Stimulated activated CD4-positive, alpha-beta T cell treated with anti-CD3 and anti-CD28 coated beads, TNF-alpha, amount 100 ng/mL, for 24 hours (primary cell): Measurements from ENCODE around the gene AHRR.
"Not testable (repeated sequence)": the region's sequence is repeated elsewhere in the genome, so short reads cannot be mapped to it uniquely, and the experiment has no call there.

ENCODE experiments used
- DNase-seq, 3 experiments: peaks; one replicate each; pipeline ENCODE4 v3.0.0-alpha.2; 2020; ENCODE audit warnings: low read depth in 3 of 3

AHRR gene

GRCh38 chr5:377326-377981, 55.9 kb downstream of the AHRR start:
- DNase-seq = no peak

DNA sequence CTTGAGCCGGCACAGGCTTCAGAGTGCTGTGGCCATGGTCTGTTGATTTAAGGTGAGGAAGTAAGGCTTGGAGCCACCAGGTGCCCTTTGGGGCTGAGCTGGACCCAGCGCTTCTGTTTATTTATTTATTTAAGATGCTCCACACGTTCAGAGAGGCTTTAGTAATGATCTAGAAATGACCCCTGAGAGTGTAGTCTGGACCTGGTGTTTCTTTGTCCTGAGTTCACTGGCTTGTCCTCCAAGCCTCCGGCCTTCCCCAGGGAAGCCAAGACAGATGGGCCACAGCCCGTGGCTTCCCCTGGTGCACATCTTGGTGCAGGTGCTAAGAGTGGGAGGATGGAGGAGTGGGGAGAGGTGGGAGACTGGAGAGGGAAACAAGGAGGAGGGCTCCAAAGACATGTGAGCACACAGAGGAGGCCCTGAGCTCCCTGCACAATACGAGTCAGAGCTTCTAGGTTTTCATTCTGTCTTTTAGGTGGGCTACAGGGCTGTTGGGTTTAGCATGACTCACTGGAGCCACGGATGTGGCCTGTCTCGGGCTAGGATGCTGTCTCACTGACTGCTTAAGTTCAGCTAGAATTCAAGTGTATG, 56.9 kb downstream of the AHRR start:
- peak in 1 of 3 experiments; percentile 51 for DNase-seq

- DNase-seq = no peak
Observed at GRCh38 chr5:378976-379742, 57.6 kb downstream of the AHRR start.

DNA sequence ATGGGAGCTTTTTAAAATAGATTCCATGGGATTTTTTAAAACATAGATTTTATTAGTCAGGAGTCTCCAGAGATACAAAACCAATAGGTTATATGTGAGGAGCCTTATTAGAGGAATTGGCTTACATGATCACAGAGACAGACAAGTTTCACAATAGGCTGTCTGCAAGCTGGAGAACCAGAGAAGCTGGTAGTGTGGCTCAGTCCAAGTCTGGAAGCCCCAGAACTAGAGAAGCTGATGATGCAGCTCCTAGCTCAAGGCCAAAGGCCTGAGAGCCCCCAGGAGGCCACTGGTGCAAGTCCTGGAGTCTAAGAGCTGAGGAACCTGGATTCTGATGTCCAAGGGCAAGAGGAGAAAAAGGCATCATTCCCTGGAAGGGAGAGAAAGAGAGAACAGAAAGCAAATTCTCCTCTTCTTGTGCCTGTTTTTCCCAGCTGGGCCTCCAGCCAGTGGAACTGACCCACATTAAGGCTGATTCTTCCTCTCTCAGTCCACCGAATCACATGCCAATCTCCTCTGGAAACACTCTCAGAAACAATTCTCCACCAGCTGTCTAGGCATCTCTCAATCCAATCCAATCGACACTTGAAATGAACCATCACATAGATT, 59.3 kb downstream of the AHRR start:
- DNase-seq = no peak

GRCh38 chr5:383066-383465, 61.6 kb downstream of the AHRR start:
- no peak for DNase-seq

GRCh38 chr5:383621-384020, 62.1 kb downstream of the AHRR start:
- no peak for DNase-seq

GRCh38 chr5:384576-384975, 63.1 kb downstream of the AHRR start:
- not testable (repeated sequence) for DNase-seq

DNA sequence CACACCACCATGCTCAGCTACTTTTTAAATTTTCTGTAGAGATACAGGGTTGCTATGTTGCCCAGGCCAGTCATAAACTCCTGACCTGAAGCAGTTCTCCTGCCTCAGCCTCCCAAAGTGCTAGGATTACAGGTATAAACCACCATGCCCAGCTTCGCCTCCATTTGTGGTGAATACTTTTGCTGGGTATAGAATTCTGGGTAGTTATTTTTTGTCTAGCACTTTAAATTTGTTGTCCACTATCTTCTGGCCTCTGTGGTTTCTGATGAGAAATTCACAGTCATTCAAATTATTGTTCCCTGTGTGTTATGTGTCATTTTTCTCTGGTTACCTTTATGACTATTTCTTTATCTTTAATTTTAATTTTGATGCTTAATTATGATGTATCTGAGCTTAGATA, 63.8 kb downstream of the AHRR start:
- no peak for DNase-seq

DNA sequence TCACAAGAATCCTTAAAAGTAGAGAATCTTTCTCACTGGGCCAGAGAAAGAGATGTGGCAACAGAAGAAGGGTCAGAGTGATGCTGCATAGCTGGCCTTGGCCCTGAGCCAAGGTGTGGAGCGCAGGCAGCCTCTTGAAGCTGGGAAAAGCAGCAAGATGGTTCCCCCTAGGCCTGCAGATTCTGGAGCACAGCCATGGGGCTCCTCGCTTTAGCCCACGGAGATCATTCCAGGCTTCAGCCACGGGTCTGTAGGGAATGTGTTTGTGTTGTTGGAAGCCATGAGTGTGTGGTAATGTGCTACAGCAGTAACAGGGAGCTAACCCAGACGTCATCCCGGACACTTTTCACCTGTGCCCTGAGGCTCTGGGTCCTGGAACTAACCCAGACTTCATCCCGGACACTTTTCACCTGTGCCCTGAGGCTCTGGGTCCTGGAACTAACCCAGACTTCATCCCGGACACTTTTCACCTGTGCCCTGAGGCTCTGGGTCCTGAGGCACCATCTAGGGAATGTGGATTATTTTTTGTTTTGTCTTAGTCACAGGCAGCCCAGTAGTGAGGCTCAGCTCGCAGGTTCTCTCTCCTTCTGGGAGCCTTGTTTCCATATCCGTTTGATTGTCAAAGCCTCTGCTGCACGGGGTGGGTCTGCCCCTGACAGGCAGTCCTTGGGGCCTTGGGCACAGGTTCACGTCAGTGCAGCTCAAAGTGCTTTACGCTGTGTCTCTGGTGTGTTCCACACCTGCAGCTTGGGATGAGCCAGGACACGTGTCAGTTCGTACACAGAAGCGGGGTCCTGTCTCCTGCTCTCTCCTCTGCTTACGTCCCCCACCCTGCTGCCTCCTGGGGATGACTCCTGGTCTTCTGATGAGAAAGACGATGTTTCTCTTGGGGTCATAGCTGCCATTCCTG, 65.2 kb downstream of the AHRR start:
- no peak for DNase-seq

DNA sequence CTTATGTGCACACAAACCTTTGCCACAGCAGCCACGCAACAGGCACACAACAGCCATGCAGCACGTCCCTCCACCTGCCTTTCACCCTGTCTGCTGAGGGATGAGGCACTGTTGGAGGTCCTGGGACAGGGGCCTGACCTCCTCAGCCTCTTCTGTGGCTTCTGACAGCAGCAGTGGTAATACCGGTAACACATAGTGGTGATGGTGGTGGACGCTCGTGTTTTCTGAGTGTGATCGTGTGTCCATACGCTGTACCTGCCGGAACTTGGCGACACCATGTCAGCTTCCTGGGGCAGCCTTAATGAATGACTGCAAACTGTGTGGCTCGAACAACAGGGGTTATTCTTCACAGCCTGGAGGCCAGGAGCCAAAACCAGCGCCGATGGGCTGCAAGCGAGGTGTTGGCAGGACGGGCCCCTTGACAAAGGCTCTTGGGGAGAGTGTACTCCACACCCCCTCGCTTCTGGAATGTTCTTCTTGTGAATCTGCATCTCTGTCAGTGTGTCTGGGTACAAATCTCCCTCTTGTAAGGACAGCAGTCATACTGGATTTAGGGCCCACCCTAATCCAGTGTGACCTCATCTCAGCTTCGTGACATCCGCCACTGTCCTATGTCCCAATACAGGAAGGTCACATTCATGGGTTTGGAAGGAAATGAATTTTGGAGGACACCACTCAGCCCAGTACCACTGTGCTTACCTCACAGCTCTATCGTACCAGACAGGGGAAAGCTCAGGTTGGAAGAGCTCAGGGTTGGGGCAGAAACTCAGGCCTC, 66.2 kb downstream of the AHRR start:
- no peak for DNase-seq

- no peak for DNase-seq
Observed at GRCh38 chr5:388266-389196, 67.0 kb downstream of the AHRR start.

DNA sequence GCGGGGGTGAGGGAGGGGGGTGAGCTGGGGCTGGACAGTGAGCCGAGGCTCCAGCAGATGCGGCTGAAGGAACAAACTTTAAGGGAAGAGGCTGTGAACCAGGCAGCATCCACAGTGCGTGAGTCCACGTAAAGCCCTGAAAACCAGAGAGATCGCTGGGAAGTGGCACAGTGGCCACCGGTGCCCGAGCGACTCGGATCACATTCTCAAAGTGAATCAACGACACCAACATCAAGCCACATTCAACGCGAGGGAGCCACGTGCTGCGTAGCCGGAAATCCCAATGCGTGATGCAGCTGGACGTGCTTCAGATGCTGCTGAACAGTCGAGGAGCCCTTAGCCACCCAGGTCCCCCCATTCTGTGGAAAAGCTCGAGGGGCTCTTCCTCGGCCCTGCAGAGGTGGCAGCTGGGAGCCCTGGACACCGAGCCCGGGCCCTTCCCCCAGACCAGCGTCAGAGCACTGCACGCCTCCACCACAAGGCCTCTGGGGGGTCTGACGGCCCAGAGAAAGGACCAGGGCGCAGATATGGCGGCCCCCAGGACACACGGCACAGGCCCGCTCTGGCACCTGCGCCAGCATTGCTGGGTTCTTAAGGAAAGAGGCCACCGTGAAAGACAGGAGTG, 67.8 kb downstream of the AHRR start:
- no peak for DNase-seq

- DNase-seq = no peak
Observed at GRCh38 chr5:389891-390622, 68.5 kb downstream of the AHRR start.

GRCh38 chr5:390623-391491, 69.3 kb downstream of the AHRR start:
- DNase-seq = no peak

- DNase-seq = peak; percentile 68 to 86 (median 73)
Observed at GRCh38 chr5:392431-392988, 71.0 kb downstream of the AHRR start.

DNA sequence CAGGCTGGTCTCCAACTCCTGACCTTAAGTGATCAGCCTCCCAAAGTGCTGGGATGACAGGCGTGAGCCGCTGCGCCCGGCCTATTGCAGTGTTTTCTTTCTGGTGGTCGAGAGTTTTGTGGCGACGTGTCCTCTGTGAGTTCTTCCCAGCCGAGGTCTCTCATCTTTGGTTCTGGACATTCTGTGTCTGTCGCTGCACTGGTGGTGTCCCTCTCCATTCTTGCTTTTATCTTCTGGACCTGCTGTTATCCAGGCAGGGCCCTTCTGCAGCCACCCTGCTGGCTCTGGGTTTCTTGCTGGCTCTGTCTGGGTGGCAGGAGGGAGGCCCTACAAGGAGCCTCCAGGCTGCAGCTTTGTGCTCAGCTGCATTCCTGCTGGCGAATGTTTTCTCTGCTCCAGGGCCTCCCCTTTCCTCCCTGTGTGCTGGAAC, 72.3 kb downstream of the AHRR start:
- no peak for DNase-seq

GRCh38 chr5:394671-395155, 73.2 kb downstream of the AHRR start:
- no peak for DNase-seq
